Fibroblast of lung (primary cell): ENCODE results near the gene NLGN1. TPM values are rescaled to one million over a fixed set of nuclear protein-coding genes. Genes with fewer than 3 reads are reported as not detected.

Experiments
- DNase-seq, 2 donors: peaks; one replicate each; pipeline versions ENCODE4 v3.0.0 to v3.0.0-alpha.2; 2010; ENCODE audit warnings: low read depth in 2 of 2
- H2AFZ ChIP-seq: 2 replicates; pipeline ENCODE4 v1.5.1; 2012; ENCODE audit warnings: low read length, control low read depth, inconsistent platforms
- H3K27ac ChIP-seq: 2 replicates; pipeline ENCODE4 v1.5.1; 2011; ENCODE audit warnings: low read length, control low read depth; ENCODE audit not compliant: insufficient read depth
- H3K27me3 ChIP-seq: 2 replicates; pipeline ENCODE4 v1.5.1; 2011; ENCODE audit warnings: mild to moderate bottlenecking, low read length; ENCODE audit not compliant: control insufficient read depth, insufficient read depth
- H3K36me3 ChIP-seq: 2 replicates; pipeline ENCODE4 v1.5.1; 2011; ENCODE audit warnings: low read length; ENCODE audit not compliant: control insufficient read depth, insufficient read depth
- H3K4me1 ChIP-seq: 2 replicates; pipeline ENCODE4 v1.5.1; 2011; ENCODE audit warnings: low read length; ENCODE audit not compliant: control insufficient read depth, insufficient read depth; ENCODE audit errors: extremely low read depth
- H3K4me2 ChIP-seq: 2 replicates; pipeline ENCODE4 v1.5.1; 2011; ENCODE audit warnings: low read length, control low read depth; ENCODE audit not compliant: insufficient read depth; ENCODE audit errors: extremely low read depth
- H3K4me3 ChIP-seq, 4 experiments: fragments of 200-600 bp in 1 of 4; sonication (generic) in 1 of 4; replicated peaks in 1 of 4; 2 replicates each; pipeline ENCODE4 v1.5.1; 2011 to 2016; ENCODE audit warnings: low read length in 4 of 4, low read depth in 3 of 4, mild to moderate bottlenecking in 3 of 4, control low read depth in 2 of 4, inconsistent platforms in 1 of 4, mixed read lengths in 1 of 4; ENCODE audit not compliant: insufficient read depth in 1 of 4; ENCODE audit errors: control extremely low read depth in 1 of 4
- H3K79me2 ChIP-seq: 2 replicates; pipeline ENCODE4 v1.5.1; 2012; ENCODE audit warnings: mild to moderate bottlenecking, low read length, inconsistent platforms; ENCODE audit not compliant: control insufficient read depth, insufficient read depth
- H3K9ac ChIP-seq: 2 replicates; pipeline ENCODE4 v1.5.1; 2011; ENCODE audit warnings: mild to moderate bottlenecking, low read length, control low read depth; ENCODE audit not compliant: insufficient read depth
- H3K9me3 ChIP-seq: 2 replicates; pipeline ENCODE4 v1.5.1; 2012; ENCODE audit warnings: low read depth, low read length; ENCODE audit not compliant: control insufficient read depth, insufficient read depth
- H4K20me1 ChIP-seq: 2 replicates; pipeline ENCODE4 v1.5.1; 2011; ENCODE audit warnings: low read length; ENCODE audit not compliant: control insufficient read depth, insufficient read depth; ENCODE audit errors: extremely low read depth
- CTCF ChIP-seq, 2 donors: IDR thresholded peaks in 1 of 2; conservative IDR thresholded peaks in 1 of 2; 1 replicate in 1 of 2; 2 replicates in 1 of 2; pipeline ENCODE4 v1.5.1; 2011 to 2012; ENCODE audit warnings: low read length in 2 of 2, control low read depth in 1 of 2, inconsistent platforms in 1 of 2, low read depth in 1 of 2, mild to moderate bottlenecking in 1 of 2
- EZH2 ChIP-seq: IDR thresholded peaks from 2 replicates; pipeline ENCODE4 v1.5.1; 2012; ENCODE audit warnings: low read length, control low read depth, mild to moderate bottlenecking; ENCODE audit errors: missing control alignments
- polyA plus RNA-seq, 2 donors: library from polyadenylated mRNA; depleted of rRNA in 1 of 2; stranded (reverse) in 1 of 2; unstranded in 1 of 2; fragments of >200 nt; gene quantifications; 2 replicates each; pipeline ENCODE4 v1.2.1, GENCODE V29; 2011 to 2012; ENCODE audit warnings: missing spikeins in 1 of 2
- total RNA-seq: library from RNA; depleted of rRNA; stranded (reverse); fragments of >200 nt; gene quantifications from 2 replicates; pipeline ENCODE4 v1.2.1, GENCODE V29; 2014

Gene NLGN1
- total and polyA plus RNA-seq, 2 donors (not counting 1 experiment from before 2014, with no cell fraction given): 0.61 to 2.1 TPM

DNA sequence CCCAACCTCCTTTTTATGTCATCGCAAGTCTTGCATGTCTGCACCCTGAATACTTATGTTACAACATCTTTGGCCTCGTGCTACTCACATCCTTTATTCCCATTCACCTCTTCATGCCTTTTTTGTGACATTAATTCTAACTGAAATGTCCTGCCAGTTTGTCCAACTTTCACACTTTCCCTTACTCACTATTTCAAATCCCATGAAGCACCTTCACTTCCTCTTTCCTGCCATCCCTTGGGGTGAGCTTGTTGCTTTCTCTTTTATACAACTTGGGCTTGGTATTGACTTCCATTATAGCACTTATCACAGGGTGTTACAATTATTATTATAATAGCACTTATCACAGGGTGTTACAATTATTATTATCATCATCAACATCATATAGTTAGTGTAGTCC lies 496.3 kb downstream of the NLGN1 start:
- no peak overlapping the region for H2AFZ ChIP-seq
- no peak overlapping the region for H3K4me2 ChIP-seq
- H3K9ac ChIP-seq: no peak overlapping the region
- TF ChIP-seq EZH2: no peak
- no peak for TF ChIP-seq CTCF (conservative IDR thresholded peaks at IDR 0.05 in 1 of 2, IDR thresholded peaks at IDR 0.05 in 1 of 2; ENCODE audit: low read depth in 1 of 2, low read length in 2 of 2)
- H3K9me3 ChIP-seq: no peaks in the 10 kb centered on the region
- no peaks in the 10 kb centered on the region for H3K36me3 ChIP-seq
- no peaks in the 10 kb centered on the region for H4K20me1 ChIP-seq
- no peak overlapping the region for H3K4me3 ChIP-seq
- H3K27me3 ChIP-seq: no peaks in the 10 kb centered on the region
- no peak for DNase-seq
- H3K79me2 ChIP-seq: no peaks in the 10 kb centered on the region
- no peaks in the 10 kb centered on the region for H3K4me1 ChIP-seq
- no peak overlapping the region for H3K27ac ChIP-seq

- Histone ChIP-seq H3K9ac (no peak overlapping the region), H3K79me2 (no peaks in the 10 kb centered on the region), H3K27me3 (no peaks in the 10 kb centered on the region), H3K4me2 (no peak overlapping the region), H3K9me3 (no peaks in the 10 kb centered on the region), H3K27ac (no peak overlapping the region), H3K4me3 (no peak overlapping the region), H3K36me3 (no peaks in the 10 kb centered on the region), H4K20me1 (no peaks in the 10 kb centered on the region), H2AFZ (no peak overlapping the region), H3K4me1 (no peaks in the 10 kb centered on the region)
- TF ChIP-seq EZH2 (no peak), CTCF (conservative IDR thresholded peaks at IDR 0.05 in 1 of 2, IDR thresholded peaks at IDR 0.05 in 1 of 2; ENCODE audit: low read depth in 1 of 2, low read length in 2 of 2) (no peak)
- DNase-seq: no peak
Measured at GRCh38 chr3:173897631-173898030, 500.1 kb downstream of the NLGN1 start.

DNA sequence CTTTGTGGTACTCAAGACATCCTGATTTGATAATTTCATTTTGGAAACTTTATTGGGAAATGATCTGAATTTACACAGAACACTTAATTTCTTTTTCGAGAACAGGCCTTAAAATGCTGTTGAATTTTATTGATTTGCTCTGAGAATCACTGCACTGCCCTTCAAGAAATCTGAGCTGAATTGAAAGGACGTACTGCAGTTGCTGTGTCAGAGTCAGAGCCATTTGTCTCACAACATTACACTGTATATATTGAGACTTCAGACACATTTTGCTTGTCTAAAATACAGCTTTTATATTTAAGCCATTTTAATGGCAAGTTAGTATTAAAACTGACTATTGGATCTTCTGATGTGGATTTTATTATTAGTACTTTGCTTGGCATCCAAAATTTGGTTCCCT lies 504.1 kb downstream of the NLGN1 start:
- Histone ChIP-seq H3K27me3 (no peaks in the 10 kb centered on the region), H3K4me2 (no peak overlapping the region), H3K27ac (no peak overlapping the region), H3K9ac (no peak overlapping the region), H3K9me3 (no peaks in the 10 kb centered on the region), H2AFZ (no peak overlapping the region), H3K79me2 (no peaks in the 10 kb centered on the region), H4K20me1 (no peaks in the 10 kb centered on the region), H3K4me1 (no peaks in the 10 kb centered on the region), H3K36me3 (no peaks in the 10 kb centered on the region), H3K4me3 (no peak overlapping the region)
- TF ChIP-seq CTCF (conservative IDR thresholded peaks at IDR 0.05 in 1 of 2, IDR thresholded peaks at IDR 0.05 in 1 of 2; ENCODE audit: low read depth in 1 of 2, low read length in 2 of 2): no peak
- no peak for TF ChIP-seq EZH2
- DNase-seq: no peak
